Calu3 (cell line): ENCODE measurements around the gene CNTN5. TPM values are rescaled to one million over a fixed set of nuclear protein-coding genes. Genes with fewer than 3 reads are reported as not detected.

Experiments
- BruUV-seq: library from RNA; stranded (reverse); fragments of 400-500 nt; replicated peaks from 2 replicates; lab custom pipeline; 2021; lab: Mats Ljungman, UMichigan
- CTCF ChIA-PET: fragments of 300-600 bp; sonication (Branson Sonifier 250); formaldehyde crosslinking; loops from one replicate; lab custom pipeline; 2022; ENCODE audit warnings: antibody characterized with exemption; lab: Charles Lee
- DNase-seq: peaks from one replicate; pipeline ENCODE4 v3.0.0; 2022
- H3K27ac Mint-ChIP-seq: one replicate; pipeline ENCODE4 v1.8.0; 2022; ENCODE audit warnings: mixed read lengths; ENCODE audit not compliant: unreplicated experiment
- H3K27me3 Mint-ChIP-seq: one replicate; pipeline ENCODE4 v1.8.0; 2022; ENCODE audit warnings: mixed read lengths; ENCODE audit not compliant: unreplicated experiment
- H3K36me3 Mint-ChIP-seq: one replicate; pipeline ENCODE4 v1.8.0; 2022; ENCODE audit warnings: mild to moderate bottlenecking, moderate library complexity, mixed read lengths; ENCODE audit not compliant: insufficient read depth, unreplicated experiment
- H3K4me1 Mint-ChIP-seq: one replicate; pipeline ENCODE4 v1.8.0; 2022; ENCODE audit warnings: mild to moderate bottlenecking, low read depth, mixed read lengths; ENCODE audit not compliant: unreplicated experiment
- H3K4me3 Mint-ChIP-seq: one replicate; pipeline ENCODE4 v1.8.0; 2022; ENCODE audit warnings: mild to moderate bottlenecking, low read depth, moderate library complexity, mixed read lengths; ENCODE audit not compliant: unreplicated experiment
- H3K9me3 Mint-ChIP-seq: one replicate; pipeline ENCODE4 v1.8.0; 2022; ENCODE audit warnings: low read depth, mixed read lengths; ENCODE audit not compliant: unreplicated experiment
- CTCF ChIP-seq: fragments of 200-600 bp; IDR thresholded peaks from one replicate; pipeline ENCODE4 v1.8.0; 2022; ENCODE audit warnings: antibody characterized with exemption; ENCODE audit not compliant: unreplicated experiment
- intact Hi-C: fragments of 100-400 bp; cut with micrococcal nuclease; formaldehyde crosslinking; loops from one replicate; pipeline ENCODE4 v1.10.0; 2022; ENCODE audit not compliant: unreplicated experiment
- total RNA-seq: library from RNA; stranded (reverse); gene quantifications from 2 replicates; pipeline ENCODE4 v1.2.3, GENCODE V29; 2022

Gene CNTN5
- total RNA-seq, 1 experiment from 2014 or later = not detected

- DNase-seq = no peak
- Mint-ChIP-seq H3K4me3 (no peak overlapping the region), H3K27me3 (no peaks in the 10 kb centered on the region), H3K9me3 (no peaks in the 10 kb centered on the region), H3K4me1 (no peaks in the 10 kb centered on the region), H3K27ac (no peak overlapping the region), H3K36me3 (no peaks in the 10 kb centered on the region)
- no TSS peak for BruUV-seq
- CTCF ChIA-PET = no interaction called here
- TF ChIP-seq CTCF = no peak
- intact Hi-C loops = no loop called here
These were observed 661.4 kb downstream of the CNTN5 start for GRCh38 chr11:99682171-99682570.

GRCh38 chr11:99682646-99683045, 661.9 kb downstream of the CNTN5 start:
- Mint-ChIP-seq H3K4me1 (no peaks in the 10 kb centered on the region), H3K9me3 (no peaks in the 10 kb centered on the region), H3K27ac (no peak overlapping the region), H3K36me3 (no peaks in the 10 kb centered on the region), H3K4me3 (no peak overlapping the region), H3K27me3 (no peaks in the 10 kb centered on the region)
- no peak for DNase-seq
- no TSS peak for BruUV-seq
- TF ChIP-seq CTCF = no peak
- intact Hi-C loops = no loop called here
- CTCF ChIA-PET = no interaction called here

- DNase-seq = no peak
- no peak for TF ChIP-seq CTCF
- Mint-ChIP-seq H3K4me3 (no peak overlapping the region), H3K9me3 (no peaks in the 10 kb centered on the region), H3K4me1 (no peaks in the 10 kb centered on the region), H3K36me3 (no peaks in the 10 kb centered on the region), H3K27me3 (no peaks in the 10 kb centered on the region), H3K27ac (no peak overlapping the region)
- BruUV-seq = no TSS peak
- intact Hi-C loops = no loop called here
- CTCF ChIA-PET = no interaction called here
These were observed 663.2 kb downstream of the CNTN5 start for GRCh38 chr11:99683933-99684332.

- CTCF ChIA-PET = no interaction called here
- no peaks in the 10 kb centered on the region for H3K36me3 Mint-ChIP-seq
- TF ChIP-seq CTCF = no peak
- DNase-seq = no peak
- no peak overlapping the region for H3K27ac Mint-ChIP-seq
- BruUV-seq = no TSS peak
- intact Hi-C loops = no loop called here
- no peaks in the 10 kb centered on the region for H3K4me1 Mint-ChIP-seq
- no peaks in the 10 kb centered on the region for H3K27me3 Mint-ChIP-seq
- H3K4me3 Mint-ChIP-seq = no peak overlapping the region
- H3K9me3 Mint-ChIP-seq = peaks cover 3% of the 10 kb centered on the region
These were observed 666.1 kb downstream of the CNTN5 start for GRCh38 chr11:99686838-99687237.
